HG03108 (cell line): ENCODE results near the gene GDF7.

Experiments
- ATAC-seq: cut with Tn5 transposase; IDR thresholded peaks from one replicate; pipeline ENCODE4 v1.9.1; 2021; ENCODE audit warnings: moderate library complexity; ENCODE audit not compliant: unreplicated experiment

Gene GDF7

GRCh38 chr2:20657522-20658235 lies 9.3 kb upstream of the GDF7 start:
- ATAC-seq: no peak

GRCh38 chr2:20660506-20661420 lies 6.2 kb upstream of the GDF7 start:
- ATAC-seq: no peak

GRCh38 chr2:20661421-20662307 lies 5.3 kb upstream of the GDF7 start:
- ATAC-seq: no peak

- ATAC-seq: no peak
Observed at GRCh38 chr2:20662308-20662937, 4.5 kb upstream of the GDF7 start.

GRCh38 chr2:20663196-20664070 lies 3.5 kb upstream of the GDF7 start:
- no peak for ATAC-seq

- ATAC-seq: no peak
Observed at GRCh38 chr2:20664071-20664390, 2.9 kb upstream of the GDF7 start.

GRCh38 chr2:20664431-20665242 lies 2.3 kb upstream of the GDF7 start:
- no peak for ATAC-seq

- no peak for ATAC-seq
Observed at GRCh38 chr2:20665243-20666004, 1.5 kb upstream of the GDF7 start.

- no peak for ATAC-seq
Observed at GRCh38 chr2:20666005-20666303, 990 bp upstream of the GDF7 start.

- no peak for ATAC-seq
Observed at GRCh38 chr2:20667151-20667530, 197 bp downstream of the GDF7 start.

- no peak for ATAC-seq
Observed at GRCh38 chr2:20667531-20668401, 822 bp downstream of the GDF7 start.

- no peak for ATAC-seq
Observed at GRCh38 chr2:20668451-20668850, 1.5 kb downstream of the GDF7 start.

- ATAC-seq: no peak
Observed at GRCh38 chr2:20668871-20669475, 2.0 kb downstream of the GDF7 start.

- ATAC-seq: no peak
Observed at GRCh38 chr2:20669562-20670314, 2.8 kb downstream of the GDF7 start.

GRCh38 chr2:20670315-20671035 lies 3.5 kb downstream of the GDF7 start:
- no peak for ATAC-seq
